Suprapubic skin (tissue), 4 donors: ENCODE measurements around the gene NME7.

Experiments
- CTCF ChIP-seq, 2 donors: fragments of 200-600 bp in 1 of 2; fragments of 450-650 bp in 1 of 2; sonication (generic) in 1 of 2; IDR thresholded peaks; one replicate each; pipeline ENCODE4 v1.5.1; 2016 to 2019; ENCODE audit warnings: antibody characterized with exemption in 2 of 2, mild to moderate bottlenecking in 1 of 2, moderate library complexity in 1 of 2
- EP300 ChIP-seq: sonication (generic); formaldehyde crosslinking; IDR thresholded peaks from one replicate; pipeline ENCODE4 v1.6.1; 2017; ENCODE audit warnings: antibody characterized with exemption
- POLR2A ChIP-seq, 2 donors: fragments of 450-650 bp; IDR thresholded peaks; one replicate each; pipeline ENCODE4 v1.6.1; 2017; ENCODE audit warnings: antibody characterized with exemption in 2 of 2, mild to moderate bottlenecking in 2 of 2, moderate library complexity in 2 of 2
- POLR2AphosphoS5 ChIP-seq, 3 donors: sonication (generic); formaldehyde crosslinking; IDR thresholded peaks; one replicate each; pipeline ENCODE4 v1.6.1; 2017; ENCODE audit warnings: antibody characterized with exemption in 3 of 3

- TF ChIP-seq CTCF (IDR thresholded peaks at IDR 0.05) (no peak), EP300 (no peak), POLR2A (IDR thresholded peaks at IDR 0.05) (no peak), POLR2AphosphoS5 (IDR thresholded peaks at IDR 0.05) (no peak)
Measured at GRCh38 chr1:169318536-169319244, 48.9 kb downstream of the NME7 start.
